ENCODE data around the gene NPHS1. TPM values are rescaled to one million over a fixed set of nuclear protein-coding genes. Genes with fewer than 3 reads are reported as not detected.

NPHS1 gene
- total and polyA plus RNA-seq, 2 of the 8 experiments (the other 6 are each of a cell fraction or from before 2014, with no cell fraction given), result 1.3 to 1.4 TPM

GRCh38 chr19:35851213-35852028 is 883 bp downstream of the NPHS1 start (continued):
- TF ChIP-seq ATF2 (IDR thresholded peaks at IDR 0.05; ENCODE audit: low read length) (no peak), BCL11A (IDR thresholded peaks at IDR 0.05; ENCODE audit: low read depth in 2 of 2, low read length in 2 of 2) (no peak), CTBP2 (IDR thresholded peaks at IDR 0.05; ENCODE audit: borderline replicate concordance, insufficient read depth, insufficient read length, low read length) (no peak), CREB1 (IDR thresholded peaks at IDR 0.05) (peak; percentile 96), RAD21 (IDR thresholded peaks at IDR 0.05 in 1 of 2, conservative IDR thresholded peaks at IDR 0.05 in 1 of 2; ENCODE audit: low read depth in 2 of 2, low read length in 2 of 2) (peak; percentile 54 to 64; a peak in 3 of 4 replicates), HDAC2 (IDR thresholded peaks at IDR 0.05; ENCODE audit: borderline replicate concordance in 1 of 2, low read depth in 2 of 2, low read length in 2 of 2) (0 out of 4 replicates have a peak, but pooled peaks of 1 of the 2 experiments have one; percentile 5), CBX8 (IDR thresholded peaks at IDR 0.05; ENCODE audit: borderline replicate concordance, low read depth, low read length) (no peak), SAP30 (IDR thresholded peaks at IDR 0.05; ENCODE audit: insufficient read depth, insufficient replicate concordance, low read length) (no peak)
